GM12892 (cell line): ENCODE measurements around the gene CTSL.

ENCODE experiments used
- POLR2A ChIP-seq: IDR thresholded peaks from 2 replicates; pipeline ENCODE4 v1.6.1; 2011; ENCODE audit warnings: low read depth, low read length, control low read depth
- POLR2AphosphoS5 ChIP-seq: IDR thresholded peaks from 2 replicates; pipeline ENCODE4 v1.6.1; 2011; ENCODE audit warnings: low read depth, low read length, control low read depth
- TAF1 ChIP-seq: IDR thresholded peaks from 2 replicates; pipeline ENCODE4 v1.6.1; 2011; ENCODE audit warnings: low read depth, mild to moderate bottlenecking, control low read depth, low read length, borderline replicate concordance

- no peak for TF ChIP-seq POLR2AphosphoS5
- TF ChIP-seq POLR2A, result no peak
- TF ChIP-seq TAF1, result no peak
These were observed 53.1 kb downstream of the CTSL start for GRCh38 chr9:87778996-87779395.
